Activated CD8-positive, alpha-beta T cell treated with anti-CD3 and anti-CD28 coated beads, Interleukin-2, amount 10 ng/mL, durations not matched to agents 7 days and 5 days (primary cell): ENCODE measurements around the gene SLC25A30. TPM values are rescaled to one million over a fixed set of nuclear protein-coding genes. Genes with fewer than 3 reads are reported as not detected.
"Not testable (repeated sequence)": the region's sequence is repeated elsewhere in the genome, so short reads cannot be mapped to it uniquely, and the experiment has no call there.

Experiments used
- ATAC-seq: fragments of 150-1000 bp; cut with Tn5 transposase; one replicate; pipeline ENCODE4 v1.10.0; 2021; ENCODE audit warnings: moderate library complexity
- CTCF ChIA-PET: fragments of 350-600 bp; sonication (Branson Sonifier 250); formaldehyde crosslinking; loops from one replicate; lab custom pipeline; 2021; ENCODE audit warnings: antibody characterized with exemption; lab: Charles Lee
- POLR2A ChIA-PET: fragments of 350-600 bp; sonication (Branson Sonifier 250); formaldehyde crosslinking; loops from one replicate; lab custom pipeline; 2021; ENCODE audit warnings: antibody characterized with exemption; lab: Charles Lee
- DNase-seq: peaks from one replicate; pipeline ENCODE4 v3.0.0-alpha.2; 2020
- H3K27ac Mint-ChIP-seq: one replicate; pipeline ENCODE4 v1.8.0; 2021; ENCODE audit warnings: mild to moderate bottlenecking, mixed read lengths
- H3K27me3 Mint-ChIP-seq: one replicate; pipeline ENCODE4 v1.8.0; 2021; ENCODE audit warnings: low read depth, mixed read lengths
- H3K36me3 Mint-ChIP-seq: one replicate; pipeline ENCODE4 v1.8.0; 2021; ENCODE audit warnings: low read depth, mixed read lengths
- H3K4me1 Mint-ChIP-seq: one replicate; pipeline ENCODE4 v1.8.0; 2021; ENCODE audit warnings: low read depth, mixed read lengths
- H3K4me3 Mint-ChIP-seq: one replicate; pipeline ENCODE4 v1.8.0; 2021; ENCODE audit warnings: mild to moderate bottlenecking, mixed read lengths
- H3K9me3 Mint-ChIP-seq: one replicate; pipeline ENCODE4 v1.8.0; 2022; ENCODE audit warnings: mixed read lengths; ENCODE audit not compliant: insufficient read depth
- total RNA-seq, 2 experiments: library from RNA; stranded (reverse); gene quantifications; one replicate each; pipeline ENCODE4 v1.2.3, GENCODE V29; 2021

SLC25A30 gene
- total RNA-seq, 2 experiments from 2014 or later, result 19.0 to 19.7 TPM

DNA sequence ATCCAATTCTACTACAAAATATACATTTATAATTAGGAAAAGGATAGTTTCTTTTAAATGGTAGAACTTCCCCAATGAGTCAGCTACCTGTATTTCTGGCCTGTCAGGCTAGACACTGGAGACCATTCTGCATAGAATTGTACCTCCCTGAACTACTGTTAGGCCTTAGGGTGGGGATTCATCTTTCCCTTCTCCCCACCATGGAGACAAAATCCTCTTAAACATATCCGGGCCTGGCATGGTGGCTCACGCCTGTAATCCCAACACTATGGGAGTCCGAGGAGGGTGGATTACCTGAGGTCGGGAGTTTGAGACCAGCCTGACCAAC lies 52.7 kb downstream of the SLC25A30 start:
- Mint-ChIP-seq H3K27me3 (no peaks in the 10 kb centered on the region), H3K9me3 (no peaks in the 10 kb centered on the region), H3K4me3 (no peak overlapping the region), H3K27ac (peak overlapping the region; percentile 48), H3K36me3 (peaks cover 46% of the 10 kb centered on the region), H3K4me1 (peaks cover 75% of the 10 kb centered on the region)
- ChIA-PET POLR2A (interaction anchor here (1.0 to 1.8 kb wide), 3 partner anchors 9 to 30 kb away, joined by 3 to 11 read pairs (median 4); partner anchors contain the start of gene TPT1), CTCF (interaction anchor here (0.9 to 8.3 kb wide), 4 partner anchors 9 to 34 kb away, joined by 3 to 144 read pairs (median 4); no protein-coding TSS in a partner anchor)
- DNase-seq (no peak), ATAC-seq (no peak)

- Mint-ChIP-seq H3K9me3 (no peaks in the 10 kb centered on the region), H3K27me3 (no peaks in the 10 kb centered on the region), H3K4me3 (no peak overlapping the region), H3K4me1 (peaks cover 78% of the 10 kb centered on the region), H3K27ac (peak overlapping the region; percentile 74), H3K36me3 (peaks cover 49% of the 10 kb centered on the region)
- ChIA-PET CTCF (interaction anchor here (0.9 to 8.3 kb wide), 4 partner anchors 8 to 34 kb away, joined by 3 to 144 read pairs (median 4); no protein-coding TSS in a partner anchor), POLR2A (interaction anchor here (0.6 to 1.8 kb wide), 4 partner anchors 8 to 88 kb away, joined by 3 to 11 read pairs (median 4); partner anchors contain the start of gene TPT1)
- DNase-seq, result no peak
- ATAC-seq, result no peak
These were observed 53.2 kb downstream of the SLC25A30 start for GRCh38 chr13:45364876-45365557.

DNA sequence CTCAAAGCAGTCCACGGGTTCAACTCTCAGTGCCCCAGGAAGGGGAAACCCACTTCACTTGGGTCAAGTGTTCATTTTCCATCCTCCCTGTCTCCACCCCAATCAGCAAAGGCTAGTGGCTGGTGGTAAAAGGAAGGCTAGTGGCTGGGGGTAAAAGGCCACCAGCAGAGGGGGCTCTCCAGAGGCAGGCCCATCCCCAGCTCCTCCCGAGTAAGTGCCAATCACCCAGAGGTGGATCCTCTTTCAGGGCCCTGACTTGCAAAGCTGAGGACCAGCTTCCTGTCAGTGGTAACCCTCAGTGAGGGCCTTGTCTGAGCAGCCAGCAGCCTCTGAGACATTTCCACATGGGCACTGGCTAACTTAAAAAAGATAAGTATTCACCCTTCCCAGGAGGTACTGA lies 55.2 kb downstream of the SLC25A30 start:
- POLR2A ChIA-PET, result interaction anchor here (0.5 to 1.1 kb wide), 5 partner anchors 9 to 32 kb away, joined by 3 to 11 read pairs (median 3); partner anchors contain the start of gene TPT1
- peak; percentile 56 for DNase-seq
- H3K27ac Mint-ChIP-seq, result peak overlapping the region; percentile 56
- H3K4me3 Mint-ChIP-seq, result no peak overlapping the region
- CTCF ChIA-PET, result interaction anchor here (0.5 to 1.9 kb wide), 6 partner anchors 9 to 308 kb away, joined by 3 to 7 read pairs (median 3); no protein-coding TSS in a partner anchor
- ATAC-seq, result peak; percentile 18
- H3K4me1 Mint-ChIP-seq, result peaks cover 65% of the 10 kb centered on the region
- no peaks in the 10 kb centered on the region for H3K27me3 Mint-ChIP-seq
- peaks cover 54% of the 10 kb centered on the region for H3K36me3 Mint-ChIP-seq
- no peaks in the 10 kb centered on the region for H3K9me3 Mint-ChIP-seq

- peaks cover 56% of the 10 kb centered on the region for H3K36me3 Mint-ChIP-seq
- DNase-seq (no peak), ATAC-seq (no peak)
- peaks cover 65% of the 10 kb centered on the region for H3K4me1 Mint-ChIP-seq
- ChIA-PET CTCF (interaction anchor here (1.9 kb wide), 1 partner anchor 33 kb away, joined by 7 read pairs; no protein-coding TSS in a partner anchor), POLR2A (interaction anchor here (1.1 kb wide), 1 partner anchor 20 kb away, joined by 11 read pairs; the partner anchor contains the start of gene TPT1)
- H3K4me3 Mint-ChIP-seq, result no peak overlapping the region
- H3K9me3 Mint-ChIP-seq, result no peaks in the 10 kb centered on the region
- H3K27me3 Mint-ChIP-seq, result no peaks in the 10 kb centered on the region
- peak overlapping the region; percentile 61 for H3K27ac Mint-ChIP-seq
These were observed 56.5 kb downstream of the SLC25A30 start for GRCh38 chr13:45361596-45362206.

GRCh38 chr13:45356966-45357672 lies 61.1 kb downstream of the SLC25A30 start:
- no peaks in the 10 kb centered on the region for H3K27me3 Mint-ChIP-seq
- H3K4me3 Mint-ChIP-seq, result peak overlapping the region; percentile 10
- DNase-seq (peak; percentile 47), ATAC-seq (peak; percentile 70)
- POLR2A ChIA-PET, result interaction anchor here (0.7 to 2.4 kb wide), 3 partner anchors 8 to 16 kb away, joined by 3 to 14 read pairs (median 3); partner anchors contain the start of gene TPT1
- CTCF ChIA-PET, result interaction anchor here (0.8 to 3.0 kb wide), 7 partner anchors 8 to 40 kb away, joined by 3 to 17 read pairs (median 3); partner anchors contain the start of gene TPT1
- H3K36me3 Mint-ChIP-seq, result peaks cover 43% of the 10 kb centered on the region
- H3K9me3 Mint-ChIP-seq, result no peaks in the 10 kb centered on the region
- H3K27ac Mint-ChIP-seq, result peak overlapping the region; percentile 89
- peaks cover 44% of the 10 kb centered on the region for H3K4me1 Mint-ChIP-seq

- Mint-ChIP-seq H3K36me3 (peaks cover 46% of the 10 kb centered on the region), H3K27ac (peak overlapping the region; percentile 55), H3K4me3 (no peak overlapping the region), H3K27me3 (no peaks in the 10 kb centered on the region), H3K9me3 (no peaks in the 10 kb centered on the region), H3K4me1 (peaks cover 37% of the 10 kb centered on the region)
- DNase-seq (no peak), ATAC-seq (no peak)
- CTCF ChIA-PET, result interaction anchor here (0.6 to 0.9 kb wide), 3 partner anchors 13 to 17 kb away, joined by 3 to 5 read pairs (median 5); partner anchors contain the start of gene TPT1
- POLR2A ChIA-PET, result interaction anchor here (1.2 kb wide), 1 partner anchor 9 kb away, joined by 3 read pairs; no protein-coding TSS in a partner anchor
These were observed 64.3 kb downstream of the SLC25A30 start for GRCh38 chr13:45353895-45354294.

DNA sequence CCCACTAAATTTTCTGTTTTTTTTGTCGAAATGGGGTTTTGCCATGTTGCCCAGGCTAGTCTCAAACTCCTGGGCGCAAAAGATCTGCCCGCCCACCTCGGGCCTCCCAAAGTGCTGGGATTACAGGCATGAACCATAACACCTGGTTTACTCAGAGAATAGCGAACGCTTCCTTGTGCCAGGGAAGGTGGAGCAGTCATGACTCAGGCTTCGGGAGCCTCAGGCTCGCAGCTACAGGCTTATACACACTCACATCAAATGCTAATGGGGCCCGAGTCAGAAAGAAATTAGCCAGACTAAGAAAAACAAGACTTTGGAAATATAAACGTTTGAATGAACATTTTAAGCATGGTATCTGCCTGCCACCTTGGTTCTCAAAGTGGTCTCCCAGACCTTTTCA lies 66.1 kb downstream of the SLC25A30 start:
- ChIA-PET CTCF (interaction anchor here (0.9 kb wide), 1 partner anchor 11 kb away, joined by 3 read pairs; no protein-coding TSS in a partner anchor), POLR2A (no interaction called here)
- H3K27me3 Mint-ChIP-seq, result no peaks in the 10 kb centered on the region
- ATAC-seq, result no peak
- H3K27ac Mint-ChIP-seq, result peak overlapping the region; percentile 46
- no peak for DNase-seq
- peaks cover 25% of the 10 kb centered on the region for H3K4me1 Mint-ChIP-seq
- H3K9me3 Mint-ChIP-seq, result no peaks in the 10 kb centered on the region
- peaks cover 43% of the 10 kb centered on the region for H3K36me3 Mint-ChIP-seq
- no peak overlapping the region for H3K4me3 Mint-ChIP-seq

GRCh38 chr13:45350152-45350551 lies 68.0 kb downstream of the SLC25A30 start:
- ATAC-seq, result no peak
- no peak overlapping the region for H3K27ac Mint-ChIP-seq
- CTCF ChIA-PET, result interaction anchor here (0.7 to 2.1 kb wide), 2 partner anchors 8 to 20 kb away, joined by 3 to 6 read pairs; no protein-coding TSS in a partner anchor

DNA sequence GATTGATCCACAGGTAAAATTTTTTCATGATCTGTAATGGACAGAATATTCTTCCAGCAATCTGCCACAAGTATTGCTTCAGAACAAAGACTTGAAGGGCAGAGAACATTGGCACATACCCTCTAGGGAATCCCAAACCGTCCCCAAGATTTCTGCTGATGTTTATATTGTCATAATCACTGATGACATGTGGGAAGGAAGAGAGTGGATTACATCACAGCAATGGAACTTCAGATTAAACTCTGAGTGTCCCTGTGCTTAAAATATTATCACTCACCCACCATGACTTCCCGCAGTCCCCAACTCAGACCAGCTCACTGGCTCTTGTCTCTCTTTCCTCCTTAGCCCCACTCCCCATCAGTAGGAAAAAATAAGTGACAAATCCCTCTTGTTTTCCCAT lies 68.7 kb downstream of the SLC25A30 start:
- H3K27ac Mint-ChIP-seq, result no peak overlapping the region
- H3K36me3 Mint-ChIP-seq, result peaks cover 42% of the 10 kb centered on the region
- POLR2A ChIA-PET, result no interaction called here
- no peak for DNase-seq
- CTCF ChIA-PET, result interaction anchor here (2.1 kb wide), 1 partner anchor 21 kb away, joined by 6 read pairs; no protein-coding TSS in a partner anchor
- H3K27me3 Mint-ChIP-seq, result no peaks in the 10 kb centered on the region
- H3K9me3 Mint-ChIP-seq, result no peaks in the 10 kb centered on the region
- peaks cover 13% of the 10 kb centered on the region for H3K4me1 Mint-ChIP-seq
- no peak for ATAC-seq
- no peak overlapping the region for H3K4me3 Mint-ChIP-seq

More at GRCh38 chr13:45350152-45350551, 68.0 kb downstream of the SLC25A30 start:
- no peak for DNase-seq
- H3K4me1 Mint-ChIP-seq, result peaks cover 15% of the 10 kb centered on the region
- no peak overlapping the region for H3K4me3 Mint-ChIP-seq
- POLR2A ChIA-PET, result no interaction called here
- peaks cover 43% of the 10 kb centered on the region for H3K36me3 Mint-ChIP-seq
- H3K9me3 Mint-ChIP-seq, result no peaks in the 10 kb centered on the region
- no peaks in the 10 kb centered on the region for H3K27me3 Mint-ChIP-seq

GRCh38 chr13:45344064-45344463 lies 74.1 kb downstream of the SLC25A30 start:
- DNase-seq, POLR2A ChIA-PET, H3K9me3 Mint-ChIP-seq, H3K4me3 Mint-ChIP-seq, H3K27ac Mint-ChIP-seq, ATAC-seq, H3K27me3 Mint-ChIP-seq: not testable (repeated sequence)
- H3K36me3 Mint-ChIP-seq, result peaks cover 42% of the 10 kb centered on the region
- CTCF ChIA-PET, result interaction anchor here (1.5 kb wide), 1 partner anchor 50 kb away, joined by 6 read pairs; no protein-coding TSS in a partner anchor
- peaks cover 20% of the 10 kb centered on the region for H3K4me1 Mint-ChIP-seq
